GM19372 (cell line): Measurements from ENCODE around the gene DNM1.

ENCODE experiments used
- ATAC-seq: cut with Tn5 transposase; IDR thresholded peaks from one replicate; pipeline ENCODE4 v1.9.1; 2021; ENCODE audit warnings: mild to moderate bottlenecking, low read depth, moderate library complexity; ENCODE audit not compliant: unreplicated experiment

The DNM1 gene

DNA sequence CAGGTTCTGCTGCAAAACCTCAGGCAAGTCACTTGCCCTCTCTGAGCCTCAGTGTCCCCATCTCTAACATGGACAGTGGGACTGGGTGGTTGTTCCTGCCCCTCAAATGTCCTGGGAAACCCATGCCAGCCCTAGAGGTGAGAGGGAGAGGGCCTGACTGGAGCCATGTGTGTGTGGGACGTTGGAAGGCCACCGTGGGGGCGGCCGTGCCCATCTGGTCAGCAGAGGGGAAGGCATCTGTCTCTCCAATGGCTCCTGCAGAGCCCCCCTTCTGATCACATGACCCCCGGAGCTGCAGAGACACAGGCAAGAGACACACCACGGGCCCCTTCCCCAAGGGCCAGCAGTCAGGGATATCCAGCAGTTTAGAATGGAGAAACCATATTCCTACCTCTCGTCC lies 1.7 kb downstream of the DNM1 start:
- no peak for ATAC-seq

DNA sequence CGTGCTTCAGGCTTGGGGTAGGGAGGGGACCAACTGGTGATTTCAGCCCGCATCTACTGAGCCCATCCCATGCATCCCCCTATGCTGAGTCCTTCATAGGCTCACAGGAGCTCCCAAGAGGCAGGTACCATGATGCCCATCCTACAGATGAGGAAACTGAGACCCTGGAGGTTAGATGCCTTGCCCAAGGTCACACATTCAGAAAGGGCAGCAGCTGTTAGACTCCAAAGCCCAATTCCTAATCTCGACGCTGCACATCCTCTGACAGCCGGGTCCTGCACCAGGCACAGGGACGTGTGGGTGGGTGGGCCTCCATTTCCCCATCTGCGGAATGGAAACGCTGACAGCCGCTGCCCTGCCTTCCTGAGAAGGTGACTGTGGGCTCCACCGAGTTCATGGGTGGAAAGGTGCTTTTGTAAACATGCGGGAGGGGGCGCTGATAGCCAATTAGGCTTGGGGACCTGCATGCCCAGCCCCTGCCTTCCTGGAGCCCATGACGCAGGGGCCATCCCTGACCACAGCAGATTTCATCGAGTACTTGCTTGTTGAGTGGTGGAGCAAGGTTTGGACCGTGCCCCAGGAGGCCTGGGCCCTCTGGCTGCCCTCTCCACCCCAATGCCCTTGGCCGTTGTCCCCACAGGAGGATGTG lies 2.2 kb downstream of the DNM1 start:
- no peak for ATAC-seq

DNA sequence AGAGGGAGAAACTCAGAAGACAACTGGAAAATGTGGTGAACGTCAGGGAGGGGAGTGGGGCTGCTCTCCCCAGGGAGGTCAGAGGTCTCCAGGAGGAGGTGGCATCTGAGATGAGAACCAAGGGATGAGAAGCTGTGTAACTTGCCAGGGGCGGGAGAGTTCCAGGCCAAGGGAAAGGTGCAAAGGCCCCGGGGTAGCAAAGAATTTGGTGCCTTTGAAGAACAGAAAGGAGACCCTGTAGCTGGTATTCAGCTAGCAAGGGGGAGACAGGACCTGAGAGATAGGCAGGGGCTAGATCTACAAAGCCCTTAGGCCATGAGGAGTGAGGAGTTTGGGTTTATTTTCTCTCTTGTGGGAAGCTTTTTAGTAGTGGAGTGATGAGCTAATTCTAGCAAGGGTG lies 3.3 kb downstream of the DNM1 start:
- ATAC-seq: no peak

DNA sequence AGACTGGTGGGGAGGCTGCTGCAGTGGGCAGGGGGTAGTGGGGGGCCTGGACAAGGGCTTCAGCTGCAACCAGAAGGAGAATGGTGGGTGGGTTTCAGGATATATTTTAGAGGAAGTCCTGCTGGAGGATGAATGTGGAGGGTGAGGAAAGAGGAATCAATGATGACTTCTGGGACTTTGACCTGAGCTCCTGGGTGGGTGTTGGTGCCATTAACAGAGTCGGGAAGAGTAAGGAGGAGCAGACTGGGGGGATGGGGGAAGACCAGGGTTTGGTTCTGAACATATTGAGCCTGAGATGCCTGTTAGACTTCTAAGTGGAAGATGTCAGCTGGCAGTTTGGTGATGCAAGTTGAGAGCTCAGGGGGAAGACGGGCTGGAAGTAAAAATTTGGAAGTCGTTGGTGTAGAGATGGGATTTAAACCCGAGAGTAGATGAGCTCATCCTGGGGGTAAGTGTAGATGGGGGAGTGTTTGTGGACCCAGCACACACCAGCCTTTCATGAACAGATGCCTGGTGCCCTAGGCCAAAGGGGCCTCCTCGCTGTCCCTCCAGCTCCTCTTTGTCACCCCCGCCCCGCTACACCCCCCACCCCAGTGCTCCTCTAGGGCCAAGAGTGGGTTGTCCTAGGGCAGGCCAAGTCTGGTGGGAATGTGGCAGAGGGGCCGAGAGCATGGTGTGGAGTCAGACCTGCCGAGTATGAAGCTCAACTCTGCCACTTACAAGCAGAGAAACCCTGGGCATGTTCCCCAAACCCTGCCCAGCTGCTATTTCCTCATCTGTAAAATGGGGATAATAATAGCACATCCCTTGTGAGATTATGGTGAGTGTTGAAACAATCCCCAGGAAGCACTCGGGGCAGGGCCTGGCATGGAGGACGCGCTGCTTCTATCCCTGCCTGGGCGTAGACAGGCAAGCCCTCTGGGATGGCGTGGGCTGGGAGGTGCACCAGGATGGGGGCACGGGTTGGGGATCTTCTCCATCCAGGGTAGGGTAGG lies 4.0 kb downstream of the DNM1 start:
- ATAC-seq: no peak

DNA sequence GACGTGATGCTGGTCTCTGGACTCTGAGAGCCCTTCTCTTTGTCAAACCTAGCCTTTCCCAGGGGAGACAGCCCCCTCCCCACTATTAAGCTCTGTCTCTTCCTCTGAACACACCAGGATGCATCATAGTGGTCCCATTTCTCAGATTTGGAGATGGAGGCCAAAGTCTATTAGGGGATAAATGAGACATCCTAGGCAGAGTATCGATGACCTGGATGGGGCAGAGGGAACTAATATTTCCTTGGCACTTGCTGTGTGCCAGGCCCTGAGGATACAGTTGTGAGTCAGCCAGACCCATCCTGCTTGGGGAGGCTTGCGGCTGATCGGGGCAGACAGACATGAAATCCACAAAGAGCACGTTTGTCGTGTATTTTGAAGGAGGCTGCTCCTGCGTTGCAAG lies 5.2 kb downstream of the DNM1 start:
- no peak for ATAC-seq

DNA sequence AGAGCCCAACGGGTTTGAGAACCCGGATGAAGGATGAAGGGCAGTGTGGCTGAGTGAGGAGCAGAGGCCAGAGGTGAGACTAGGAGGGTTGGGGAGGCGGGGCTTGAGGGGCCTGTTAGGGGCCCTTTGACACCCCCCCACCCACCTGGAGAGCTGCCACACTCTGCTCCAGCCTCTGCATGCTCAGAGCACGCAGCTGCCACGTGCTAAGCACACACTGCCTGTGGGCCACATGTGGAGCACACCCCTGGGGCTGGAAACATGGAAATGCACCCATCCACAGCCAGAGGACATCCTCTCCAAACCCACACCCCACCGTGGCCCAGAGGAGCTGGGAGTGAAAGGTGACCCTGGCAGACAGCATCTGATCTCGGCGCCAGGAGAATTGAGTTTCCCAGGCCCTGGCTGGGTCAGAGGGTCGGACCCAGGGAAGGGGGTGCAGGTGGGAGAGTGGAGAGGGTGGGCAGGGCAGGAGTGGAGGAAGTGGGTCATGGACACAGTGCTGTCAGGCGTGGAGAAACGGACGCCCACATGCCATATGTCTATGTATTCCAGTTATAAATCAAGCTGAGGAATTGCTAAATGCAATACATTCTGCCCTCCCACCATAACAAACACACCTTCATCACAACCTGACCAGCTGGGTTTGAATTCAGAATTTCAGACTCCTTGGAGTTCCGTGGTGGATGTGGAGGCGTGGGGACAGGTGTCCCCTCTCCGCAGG lies 5.9 kb downstream of the DNM1 start:
- ATAC-seq: no peak

DNA sequence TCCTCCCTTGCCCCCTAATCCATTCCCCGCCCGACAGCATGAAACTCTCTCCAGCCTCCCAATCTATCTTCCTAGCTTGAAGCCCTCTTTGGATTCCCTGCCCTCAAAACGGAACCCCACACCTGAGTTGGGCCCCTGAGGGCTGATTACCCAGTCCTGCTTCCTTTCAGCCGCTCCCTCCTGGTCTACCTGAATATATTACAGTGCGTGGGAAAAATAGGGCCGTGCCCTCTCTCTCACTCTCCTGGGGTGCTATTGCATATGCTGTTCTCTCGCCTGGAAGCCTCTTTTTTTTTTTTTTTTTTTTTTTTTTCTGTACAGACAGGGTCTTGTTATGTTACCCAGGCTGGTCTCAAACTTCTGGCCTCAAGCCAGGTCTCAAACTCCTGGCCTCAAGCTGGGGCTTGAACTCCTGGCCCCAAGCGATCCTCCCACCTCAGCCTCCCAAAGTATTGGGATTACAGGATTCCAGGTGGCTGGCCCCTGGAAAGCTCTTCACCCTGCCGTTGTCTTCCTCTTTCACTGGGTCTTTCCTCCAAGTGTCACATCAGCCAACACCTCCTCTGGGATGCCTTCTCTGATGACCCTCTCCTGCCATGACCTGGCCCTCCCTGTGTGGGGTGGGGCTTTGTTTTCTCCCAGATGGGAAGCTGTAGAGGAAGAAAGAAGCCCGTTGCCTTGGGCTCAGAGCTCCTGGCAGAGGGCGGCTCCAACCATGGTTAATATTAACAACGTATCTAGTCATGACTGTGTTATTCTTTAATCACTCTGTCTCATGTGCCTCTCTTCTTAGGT lies 8.2 kb downstream of the DNM1 start:
- no peak for ATAC-seq

DNA sequence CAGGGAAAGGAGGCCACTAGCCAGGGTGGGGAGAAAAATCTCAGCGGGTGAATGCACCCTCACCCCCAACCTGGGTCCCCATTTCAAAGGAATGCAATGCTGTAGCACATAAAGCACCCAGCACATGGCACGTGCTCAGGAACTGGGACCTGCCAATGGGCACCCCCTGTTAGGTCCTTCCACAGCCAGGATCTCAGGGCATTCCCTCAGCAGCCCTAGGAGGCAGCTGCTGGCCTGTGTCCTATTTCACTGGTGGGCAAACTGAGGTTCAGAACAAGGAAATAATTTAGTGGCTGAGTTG lies 8.8 kb downstream of the DNM1 start:
- no peak for ATAC-seq

DNA sequence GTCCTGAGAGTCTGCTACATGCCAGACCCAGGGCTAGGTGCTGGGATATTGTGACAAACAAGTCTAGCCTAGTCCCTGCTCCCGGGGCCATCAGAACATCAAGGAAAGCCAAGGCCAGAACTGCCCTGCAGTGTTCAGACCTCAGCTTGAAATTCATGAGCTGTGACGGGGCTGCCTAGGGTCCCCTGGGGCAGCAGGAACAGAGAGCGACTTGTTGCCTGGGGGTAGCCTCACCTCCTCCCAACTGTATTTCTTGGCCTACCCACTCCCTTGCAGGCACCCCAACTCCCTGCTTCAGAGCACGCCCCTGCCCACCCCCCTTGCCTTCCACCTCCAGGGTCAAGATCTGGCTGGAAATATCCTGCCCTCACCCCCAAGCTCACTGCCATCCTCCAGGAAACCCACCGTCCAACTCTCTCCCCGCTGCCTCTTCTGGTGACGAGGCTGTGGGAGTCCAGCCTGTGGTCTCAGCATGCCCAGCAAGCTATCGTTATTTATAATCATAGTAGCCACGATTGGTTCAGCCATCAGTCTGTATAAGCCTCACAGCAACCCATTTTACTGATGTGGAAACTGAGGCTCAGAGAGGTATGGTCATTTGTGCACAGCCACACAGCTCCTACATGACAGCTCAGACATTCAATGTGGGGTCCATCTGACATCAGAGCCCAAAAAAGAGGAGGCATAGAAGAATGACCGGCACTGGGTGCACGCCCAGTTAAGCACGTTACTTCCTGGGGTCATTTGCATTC lies 10.7 kb downstream of the DNM1 start:
- ATAC-seq: no peak

DNA sequence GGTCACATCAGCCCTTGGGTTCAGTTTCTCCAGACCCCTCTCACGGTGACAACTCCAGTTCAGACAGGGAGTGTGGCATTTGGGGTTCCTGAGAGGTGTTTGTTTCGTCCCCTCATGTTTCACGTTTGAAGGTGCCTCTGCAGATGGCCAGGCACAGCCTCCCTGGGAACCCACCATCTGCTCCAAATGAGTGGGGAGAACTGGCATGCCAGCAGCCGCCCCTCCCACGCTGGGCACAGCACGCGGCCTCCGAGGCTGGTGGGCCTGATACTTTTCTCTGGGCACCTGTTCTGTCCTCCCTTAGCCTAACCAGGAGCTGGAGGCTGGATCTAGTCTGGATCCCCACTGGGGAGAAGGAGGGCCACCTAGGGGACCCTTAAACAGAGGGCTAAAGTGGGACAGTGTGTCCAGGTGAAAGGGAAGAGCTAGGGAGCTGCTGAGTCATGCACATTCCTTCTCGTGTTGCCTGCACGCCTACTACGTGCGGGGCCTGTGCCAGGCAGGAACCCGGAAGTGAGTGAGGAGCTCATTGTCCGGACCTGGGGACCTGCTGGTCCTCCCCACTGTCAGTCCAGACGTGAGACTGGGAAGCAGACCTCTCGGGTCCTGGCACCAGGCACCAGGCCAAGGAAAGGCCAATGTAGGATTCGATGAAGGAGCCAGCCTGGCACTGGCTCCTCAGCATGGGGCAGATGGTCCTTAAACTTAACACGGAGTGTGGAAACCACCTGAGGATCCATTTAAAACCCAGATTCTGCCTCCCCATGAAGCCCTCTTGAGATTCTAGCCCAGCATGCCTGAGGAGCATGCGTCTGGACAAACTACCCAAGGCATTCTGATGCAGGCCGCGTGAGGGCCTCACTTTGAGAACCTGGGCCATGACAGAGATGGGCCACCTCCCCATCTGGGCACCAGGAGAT lies 11.7 kb downstream of the DNM1 start:
- no peak for ATAC-seq

DNA sequence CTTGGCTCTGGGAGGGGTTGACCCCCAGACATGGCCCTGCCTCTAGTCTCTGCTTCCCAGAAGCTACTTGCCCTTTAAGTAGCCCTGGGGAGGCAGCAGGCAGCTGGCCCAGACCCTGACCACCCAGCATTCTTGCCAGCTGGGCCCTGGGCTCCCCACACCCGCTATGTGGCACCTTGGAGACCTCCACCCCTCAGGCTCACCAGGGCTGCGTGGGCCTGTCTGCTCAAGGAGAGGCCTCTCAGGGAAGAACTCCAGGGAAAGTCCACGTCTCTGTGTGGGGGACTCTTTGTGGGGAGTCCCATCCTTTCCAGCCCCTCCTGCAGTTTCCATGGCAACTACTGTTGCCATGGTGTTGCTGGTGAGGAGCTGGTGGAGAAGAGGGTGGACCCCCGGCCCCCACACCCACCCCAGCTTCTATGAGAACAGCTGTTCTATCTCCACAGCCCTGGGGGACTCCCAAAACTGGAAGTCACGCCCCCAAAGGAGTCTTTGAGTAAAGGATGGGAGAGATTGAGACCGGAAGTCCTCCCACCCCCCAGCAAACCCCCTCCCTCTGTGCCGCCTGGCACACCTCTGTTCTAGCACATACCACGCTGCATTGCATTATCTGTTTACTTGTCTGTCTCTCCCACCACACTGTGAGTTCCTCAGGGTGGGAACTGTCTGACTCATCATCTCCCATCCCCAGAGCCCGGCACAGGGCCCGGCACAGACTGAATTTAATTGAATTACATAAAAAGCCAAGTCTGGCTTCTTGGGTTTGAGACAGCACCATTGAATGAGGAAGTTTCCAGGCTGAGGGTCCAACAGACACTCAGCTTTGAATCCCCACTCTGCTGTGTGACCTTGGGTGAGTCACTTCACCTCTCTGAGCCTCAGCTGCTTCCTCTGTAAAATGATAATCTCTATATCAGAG lies 12.6 kb downstream of the DNM1 start:
- no peak for ATAC-seq

DNA sequence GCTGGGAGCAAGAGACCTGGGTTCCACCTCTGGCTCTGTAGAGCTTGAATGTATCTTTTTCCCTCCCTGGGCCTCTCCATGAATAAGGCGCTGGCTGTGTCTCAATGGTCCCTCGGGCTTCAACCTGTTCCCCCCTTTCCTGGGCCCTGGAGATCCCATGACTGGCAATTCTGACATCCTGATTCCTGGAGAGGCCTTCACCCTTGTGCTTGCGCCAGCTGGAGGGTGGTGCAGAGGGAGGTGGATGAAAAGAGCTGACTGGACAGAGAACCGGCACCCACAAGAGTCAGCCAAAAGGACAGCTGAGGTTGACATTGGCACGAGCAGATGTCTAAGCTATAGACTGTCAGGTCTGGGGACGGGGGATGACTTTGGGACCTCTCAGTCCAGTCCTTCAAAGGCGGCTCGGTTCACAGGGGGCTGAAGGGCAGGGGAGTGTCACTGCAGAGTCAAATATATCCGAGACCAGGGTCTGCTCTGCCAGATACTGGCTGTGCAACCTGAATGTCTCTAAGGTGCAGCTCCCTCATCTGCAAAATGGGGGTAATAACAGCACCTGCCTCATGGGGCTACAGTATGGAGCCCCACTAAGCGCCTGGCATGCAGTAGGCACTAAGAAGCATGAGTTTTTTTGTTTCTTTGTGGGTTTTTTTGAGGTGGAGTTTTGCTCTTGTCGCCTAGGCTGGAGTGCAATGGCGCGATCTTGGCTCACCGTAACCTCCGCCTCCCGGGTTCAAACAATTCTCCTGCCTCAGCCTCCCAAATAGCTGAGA lies 13.8 kb downstream of the DNM1 start:
- no peak for ATAC-seq

DNA sequence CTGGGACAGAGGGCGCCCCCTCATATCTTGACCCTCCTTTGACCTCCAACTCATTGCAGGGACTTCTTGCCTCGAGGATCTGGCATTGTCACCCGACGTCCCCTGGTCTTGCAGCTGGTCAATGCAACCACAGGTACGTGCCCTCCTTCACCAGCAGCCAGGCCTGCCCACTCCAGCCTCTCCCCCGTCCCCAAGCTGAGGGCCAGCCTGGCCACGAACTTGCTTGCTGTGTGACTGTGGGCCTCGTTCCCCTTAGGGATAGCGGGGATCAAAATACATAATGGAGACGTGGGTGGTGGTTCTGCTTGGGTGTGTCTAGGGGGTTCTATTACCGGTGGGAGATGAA lies 15.0 kb downstream of the DNM1 start:
- no peak for ATAC-seq

DNA sequence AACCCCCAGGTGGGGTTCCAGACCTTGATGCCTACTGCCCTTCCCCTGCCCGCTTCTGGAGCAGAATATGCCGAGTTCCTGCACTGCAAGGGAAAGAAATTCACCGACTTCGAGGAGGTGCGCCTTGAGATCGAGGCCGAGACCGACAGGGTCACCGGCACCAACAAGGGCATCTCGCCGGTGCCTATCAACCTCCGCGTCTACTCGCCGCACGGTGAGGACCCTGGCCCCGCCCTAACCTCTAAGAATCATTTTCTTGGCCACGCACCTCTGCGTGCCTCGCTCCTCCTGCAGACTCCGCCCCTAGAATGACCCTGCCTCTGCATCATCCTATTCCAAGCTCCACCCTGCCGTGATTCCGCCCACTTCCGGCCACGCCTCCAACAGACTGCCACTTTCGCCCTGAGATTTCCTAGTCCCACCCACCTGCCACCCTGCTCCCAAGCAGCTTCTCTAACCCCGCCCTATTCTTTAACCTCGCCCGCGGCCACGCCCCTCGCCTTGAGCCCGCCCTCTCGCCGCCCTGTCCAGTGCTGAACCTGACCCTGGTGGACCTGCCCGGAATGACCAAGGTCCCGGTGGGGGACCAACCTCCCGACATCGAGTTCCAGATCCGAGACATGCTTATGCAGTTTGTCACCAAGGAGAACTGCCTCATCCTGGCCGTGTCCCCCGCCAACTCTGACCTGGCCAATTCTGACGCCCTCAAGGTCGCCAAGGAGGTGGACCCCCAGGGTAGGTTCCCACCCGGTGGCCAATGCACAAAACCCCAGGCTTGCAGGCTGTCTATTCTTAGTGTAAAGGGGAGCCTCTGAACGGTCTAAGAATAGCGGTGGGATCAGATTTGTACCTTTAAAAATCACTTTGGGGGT lies 15.6 kb downstream of the DNM1 start:
- peak; percentile 92 for ATAC-seq

DNA sequence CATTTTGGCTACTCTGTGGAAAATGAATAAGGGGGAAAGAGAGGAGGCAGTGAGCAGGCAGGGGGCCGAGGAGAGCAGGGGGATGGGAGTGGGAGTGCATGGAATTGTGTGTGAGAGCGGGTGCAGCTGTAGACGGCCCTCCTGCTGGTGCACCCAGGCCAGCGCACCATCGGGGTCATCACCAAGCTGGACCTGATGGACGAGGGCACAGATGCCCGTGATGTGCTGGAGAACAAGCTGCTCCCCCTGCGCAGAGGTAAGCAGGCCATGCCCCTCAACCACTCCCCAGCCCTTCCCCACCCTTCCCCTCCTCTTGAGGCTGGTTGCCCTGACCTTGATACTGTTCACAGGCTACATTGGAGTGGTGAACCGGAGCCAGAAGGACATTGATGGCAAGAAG lies 16.7 kb downstream of the DNM1 start:
- ATAC-seq: no peak

DNA sequence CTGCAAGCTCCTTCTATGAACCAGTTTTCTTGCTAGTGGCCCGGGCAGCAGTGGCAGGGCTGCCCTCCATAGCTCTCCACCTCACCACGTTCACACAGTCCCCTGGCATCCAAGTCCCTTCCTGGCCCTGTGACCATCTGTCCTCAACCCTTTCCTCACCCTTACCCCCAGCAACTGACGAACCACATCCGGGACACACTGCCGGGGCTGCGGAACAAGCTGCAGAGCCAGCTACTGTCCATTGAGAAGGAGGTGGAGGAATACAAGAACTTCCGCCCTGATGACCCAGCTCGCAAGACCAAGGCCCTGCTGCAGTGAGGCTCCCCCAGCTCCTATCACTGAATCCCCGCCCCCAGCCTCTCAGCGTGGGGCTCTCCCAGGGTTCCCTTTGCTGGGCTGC lies 18.8 kb downstream of the DNM1 start:
- no peak for ATAC-seq
